Dermis microvascular lymphatic vessel endothelial cell (primary cell): ENCODE results near the gene SNX6. TPM values are rescaled to one million over a fixed set of nuclear protein-coding genes. Genes with fewer than 3 reads are reported as not detected.
A peak's percentile ranks its signal among the peaks of the same experiment; 100 is the strongest.
"Not testable (repeated sequence)": the region's sequence is repeated elsewhere in the genome, so short reads cannot be mapped to it uniquely, and the experiment has no call there.

Source experiments
- DNase-seq, 2 donors: peaks; one replicate each; pipeline versions ENCODE4 v3.0.0 to v3.0.0-alpha.2; 2010; ENCODE audit warnings: low read depth in 2 of 2
- total RNA-seq: library from RNA; depleted of rRNA; stranded (reverse); fragments of >200 nt; gene quantifications from 2 replicates; pipeline ENCODE4 v1.2.1, GENCODE V29; 2014

Gene SNX6
- total RNA-seq, 1 donor from 2014 or later: 78.9 TPM

- peak in 1 of 2 donors; percentile 60 for DNase-seq
These were observed 107.5 kb downstream of the SNX6 start for GRCh38 chr14:34522496-34522895.

- DNase-seq: not testable (repeated sequence)
These were observed 108.9 kb downstream of the SNX6 start for GRCh38 chr14:34521071-34521470.

GRCh38 chr14:34520304-34520970 is 109.5 kb downstream of the SNX6 start:
- not testable (repeated sequence) for DNase-seq

Other genes starting within 250 kb of the SNX6 start
- gene SPTSSA, start 167.9 kb downstream of the SNX6 start, total RNA-seq: 18.4 and 24.0 TPM in 2 replicates
- 34.4 and 37.7 TPM in 2 replicates for gene EAPP, start 90.4 kb downstream of the SNX6 start, total RNA-seq
- gene CFL2, start 84.4 kb upstream of the SNX6 start, total RNA-seq: 42.5 and 56.5 TPM in 2 replicates
- gene BAZ1A, start 245.2 kb upstream of the SNX6 start, total RNA-seq: 37.1 and 38.1 TPM in 2 replicates